8988T (cell line): ENCODE measurements around the gene SOS2.

Source experiments
- DNase-seq: peaks from one replicate; pipeline ENCODE4 v3.0.0; 2011

SOS2 gene

DNA sequence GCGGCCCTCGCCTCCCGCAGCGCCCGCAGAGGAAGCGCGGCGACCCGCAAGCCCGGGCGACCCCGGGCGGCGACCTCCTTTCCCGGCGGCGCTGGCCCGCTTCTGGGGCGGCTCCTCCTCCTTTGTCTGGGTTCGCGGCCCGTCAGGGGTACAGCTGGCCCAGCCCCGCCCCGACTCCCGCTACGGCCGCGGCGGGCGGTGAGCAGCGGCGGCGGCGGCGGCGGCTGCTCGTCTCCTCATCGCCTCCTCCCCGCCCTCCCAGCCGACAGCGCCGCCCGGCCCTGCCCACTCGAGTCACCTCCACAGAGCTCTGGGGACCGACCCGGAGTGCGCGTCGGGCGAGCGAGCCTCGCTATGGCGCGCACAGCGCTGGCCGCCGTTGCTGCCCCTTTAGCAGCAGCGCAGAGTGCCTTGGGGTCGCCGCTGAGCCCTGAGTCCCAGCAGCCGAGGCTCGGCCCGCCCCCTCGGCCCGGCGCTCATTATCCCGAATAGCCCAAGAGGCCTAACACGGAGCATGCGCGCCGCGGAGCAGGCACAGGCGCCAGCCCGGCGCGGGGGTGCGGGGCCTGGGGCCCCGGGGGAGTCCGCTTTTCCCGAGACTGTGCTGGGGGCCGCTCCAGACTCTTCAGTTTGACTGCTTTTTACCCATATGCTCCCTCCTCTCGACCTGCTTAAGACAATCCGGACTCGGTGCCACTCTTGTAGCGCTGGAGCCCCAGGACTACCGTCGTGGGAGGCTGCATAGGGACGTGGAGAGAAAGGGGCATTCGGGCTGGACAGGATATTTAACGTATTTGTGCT, at the start of gene SOS2:
SOS2 (minus strand) TSS at position 104 of the 801 bp plus-strand sequence. CDS start 295 bp downstream, outside the sequence.
- DNase-seq = peak; percentile 72

DNA sequence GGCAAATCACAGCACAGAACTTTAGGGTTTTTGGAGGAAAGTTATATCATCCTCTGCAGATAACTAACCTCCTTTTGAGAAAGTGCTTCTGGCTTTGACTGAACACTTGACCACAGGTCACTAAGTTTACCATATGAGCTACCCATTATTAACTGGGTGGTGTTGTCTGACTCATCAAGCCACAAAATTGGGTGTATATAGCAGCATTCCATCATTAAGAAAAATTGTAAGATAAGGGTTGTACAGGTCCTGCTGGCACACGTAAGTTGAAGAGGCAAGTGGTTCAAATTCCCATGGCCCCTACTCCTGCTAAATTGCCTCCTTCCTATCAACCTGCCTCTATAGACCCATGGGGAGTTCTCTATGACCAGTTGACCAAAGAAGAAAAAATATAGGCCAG, 41.1 kb upstream of the SOS2 start:
- no peak for DNase-seq

DNA sequence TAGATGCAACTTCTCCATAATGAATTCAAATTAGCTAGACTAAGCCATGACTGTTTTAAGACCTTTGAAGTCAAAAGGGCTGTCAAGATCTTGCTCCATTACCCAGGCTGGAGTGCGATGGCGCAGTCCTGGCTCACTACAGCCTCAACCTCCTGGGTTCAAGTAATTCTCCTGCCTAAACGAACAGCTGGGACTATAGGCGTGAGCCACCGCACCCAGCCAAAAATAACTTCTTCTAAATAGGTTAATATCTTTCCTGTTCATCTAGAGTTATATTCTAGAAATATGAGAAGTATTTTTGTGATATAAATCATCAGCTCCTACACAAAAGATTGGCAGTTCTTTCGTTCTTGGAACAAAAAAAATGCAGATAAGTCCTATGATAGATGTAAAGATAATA, 39.6 kb upstream of the SOS2 start:
- no peak for DNase-seq

DNA sequence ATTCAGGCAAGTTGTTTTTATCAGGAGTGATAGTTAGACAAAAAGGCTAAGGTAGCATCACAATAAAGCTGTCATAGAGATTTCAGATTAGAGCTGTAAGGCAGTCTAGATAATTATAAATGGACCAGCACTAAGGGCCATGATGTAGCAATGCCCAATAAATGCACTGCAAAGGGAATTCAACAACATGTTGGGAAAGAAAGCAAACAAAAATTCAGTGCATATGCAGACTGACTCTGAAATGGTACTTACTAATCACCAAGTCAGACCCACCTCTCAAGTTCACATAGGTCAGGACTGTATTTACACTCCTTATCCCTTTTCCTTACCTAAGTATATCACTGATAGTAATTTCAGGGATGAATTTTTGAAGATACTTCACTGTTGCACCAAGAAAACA, 33.7 kb upstream of the SOS2 start:
- no peak for DNase-seq

DNA sequence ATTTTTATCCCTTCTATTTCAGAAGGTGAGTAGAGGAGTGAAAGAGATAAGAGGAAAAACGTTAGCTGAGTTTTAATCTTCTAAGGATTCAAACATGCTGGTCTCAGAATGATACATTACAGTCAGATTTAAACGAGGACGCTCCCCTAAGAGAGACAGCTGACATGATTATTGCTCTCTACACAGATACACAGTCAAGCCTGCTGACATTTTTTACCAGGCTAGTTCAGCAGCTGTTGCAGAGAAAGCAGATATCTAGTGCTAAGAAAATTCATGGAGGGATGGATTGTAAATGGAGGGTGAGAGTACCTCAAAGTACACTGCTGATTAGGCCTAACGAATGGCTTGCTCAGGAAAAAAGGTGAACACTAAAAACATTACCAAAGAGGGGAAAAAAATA, 31.9 kb upstream of the SOS2 start:
- DNase-seq = no peak

DNA sequence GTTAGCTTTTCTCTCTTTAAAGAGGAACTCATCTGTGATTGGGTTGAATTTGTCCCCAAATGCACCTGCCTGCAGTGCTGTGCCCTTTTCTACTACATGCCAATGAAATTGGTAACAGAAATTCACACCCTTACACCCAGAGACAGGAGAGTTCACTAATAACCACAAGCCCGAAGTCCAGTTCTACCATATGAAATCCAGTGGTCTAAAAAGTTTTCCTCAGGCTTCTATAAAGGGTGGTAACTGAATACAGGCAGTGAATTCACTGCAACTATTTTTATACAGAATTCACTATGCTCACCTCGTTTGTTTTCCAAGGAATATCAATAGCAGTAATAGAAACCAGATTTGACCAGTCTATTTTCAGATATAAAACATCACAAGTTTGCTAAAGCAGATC, 31.5 kb upstream of the SOS2 start:
- no peak for DNase-seq

DNA sequence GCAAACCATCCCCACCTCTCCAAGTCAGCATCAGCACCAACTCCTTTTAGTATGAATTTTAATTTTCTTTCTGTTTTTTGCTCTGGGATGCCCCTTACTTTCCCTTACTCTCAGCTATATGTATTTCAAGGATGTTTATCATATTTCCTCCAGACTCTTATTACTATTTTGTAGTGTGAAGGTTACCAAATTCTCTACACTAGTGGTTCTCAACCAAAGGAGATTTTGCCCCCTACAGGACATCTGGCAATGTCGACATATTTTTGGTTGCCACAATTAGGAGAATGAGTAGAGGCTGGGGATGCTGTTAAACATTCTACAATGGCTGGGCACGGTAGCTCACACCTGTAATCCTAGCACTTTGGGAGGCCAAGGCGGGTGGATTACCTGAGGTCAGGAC, 29.1 kb upstream of the SOS2 start:
- DNase-seq = peak; percentile 13

DNA sequence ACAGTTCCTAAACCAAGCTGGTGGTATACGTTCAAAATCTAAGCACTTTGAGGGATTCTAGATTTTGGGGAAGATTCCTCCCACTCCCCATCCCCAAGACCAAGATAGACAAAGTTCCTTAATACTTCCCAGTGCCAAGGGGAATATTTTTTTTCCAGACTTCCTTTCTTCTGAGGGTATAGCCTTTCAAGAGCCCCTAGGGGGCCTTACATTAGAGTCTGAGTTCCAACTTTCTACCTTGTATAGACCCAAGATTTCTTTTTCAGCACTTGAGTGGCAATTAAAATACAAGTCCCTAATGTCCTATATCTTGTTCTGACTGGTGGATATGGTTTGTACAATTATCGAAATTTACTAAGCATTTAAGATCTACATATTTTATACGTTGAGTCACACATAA, 28.7 kb upstream of the SOS2 start:
- no peak for DNase-seq

DNA sequence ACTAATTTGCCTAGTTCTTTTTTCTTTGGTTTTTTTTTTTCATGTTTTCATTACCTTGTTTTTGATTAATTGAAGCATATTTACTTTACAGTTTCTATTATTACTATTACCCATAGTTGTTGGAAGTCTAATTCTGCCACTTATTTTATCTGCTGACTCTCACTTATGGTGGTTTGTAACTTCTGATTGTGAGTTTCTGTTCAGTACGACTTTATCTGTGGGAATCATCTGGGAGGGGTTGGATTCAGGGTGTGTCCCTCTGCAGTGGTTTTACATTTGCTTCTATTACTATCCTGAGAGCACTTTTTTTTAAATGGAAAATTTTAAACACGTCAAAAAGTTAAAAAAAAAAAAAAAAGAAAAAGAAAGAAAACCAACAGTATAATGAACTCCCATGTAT, 26.4 kb upstream of the SOS2 start:
- DNase-seq = no peak

DNA sequence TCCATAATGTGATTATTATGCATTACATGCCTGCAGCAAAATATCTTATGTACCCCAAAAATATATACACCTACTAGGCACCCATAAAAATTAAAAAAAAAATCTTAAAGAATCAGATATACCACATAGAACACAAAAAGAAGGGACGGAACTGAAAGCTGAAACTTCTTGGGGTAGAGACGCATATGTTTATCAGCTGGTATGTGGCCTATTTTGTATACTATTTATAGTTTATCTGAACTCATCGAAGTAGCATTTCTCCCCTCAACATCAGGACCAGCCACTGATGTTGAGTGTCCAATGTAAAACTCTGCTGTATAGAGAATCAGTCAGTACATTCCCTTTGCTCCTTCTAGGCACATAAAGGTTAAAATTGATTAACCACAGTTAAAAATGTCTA, 22.9 kb upstream of the SOS2 start:
- no peak for DNase-seq

DNA sequence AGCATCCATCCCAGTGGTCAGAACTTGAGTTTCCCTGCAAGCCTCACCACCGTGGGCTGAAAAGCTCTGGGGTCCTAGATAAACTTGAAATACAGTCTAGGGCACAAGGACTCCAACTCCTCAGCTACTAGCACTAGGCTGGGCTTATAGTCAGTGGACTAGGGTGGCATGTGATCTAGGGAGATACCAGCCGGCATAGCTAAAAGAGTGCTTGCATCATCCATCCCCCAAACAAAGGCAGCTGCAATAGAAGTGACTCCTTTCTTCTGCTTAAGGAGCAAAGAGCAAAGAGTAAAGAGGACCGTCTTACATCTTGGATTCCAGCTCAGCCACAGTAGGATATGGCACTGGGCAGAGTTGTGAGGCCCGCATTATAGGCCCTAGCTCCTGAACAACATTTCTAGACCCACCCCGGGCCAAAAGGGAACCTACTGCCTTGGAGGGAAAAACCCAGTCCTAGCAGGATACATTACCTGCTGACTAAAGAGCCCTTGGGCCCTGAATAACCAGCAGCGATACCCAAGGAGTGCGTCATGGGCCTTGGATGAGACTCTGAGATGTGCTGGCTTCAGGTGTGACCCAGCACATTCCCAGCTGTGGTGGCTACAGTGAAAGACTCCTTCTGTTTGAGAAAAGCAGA, 17.9 kb upstream of the SOS2 start:
- no peak for DNase-seq

DNA sequence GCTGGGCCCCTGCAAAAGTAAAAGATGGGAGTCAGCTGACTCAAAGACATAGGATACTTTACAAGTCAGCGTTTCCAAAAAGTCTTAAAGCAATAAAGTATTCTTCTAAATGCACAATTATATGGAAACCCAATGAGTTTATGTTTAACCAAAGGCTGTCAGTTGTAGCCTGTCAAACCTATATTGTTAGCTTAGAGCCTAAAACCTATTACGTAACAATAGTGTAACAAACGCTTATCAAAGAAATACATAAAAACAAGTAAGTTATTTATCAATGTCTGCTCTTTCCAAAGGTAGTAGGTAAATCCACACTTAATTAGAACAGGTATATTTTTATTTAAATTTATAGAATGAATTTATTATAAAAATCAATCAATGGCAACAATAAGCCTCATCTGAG, 15.9 kb upstream of the SOS2 start:
- no peak for DNase-seq

DNA sequence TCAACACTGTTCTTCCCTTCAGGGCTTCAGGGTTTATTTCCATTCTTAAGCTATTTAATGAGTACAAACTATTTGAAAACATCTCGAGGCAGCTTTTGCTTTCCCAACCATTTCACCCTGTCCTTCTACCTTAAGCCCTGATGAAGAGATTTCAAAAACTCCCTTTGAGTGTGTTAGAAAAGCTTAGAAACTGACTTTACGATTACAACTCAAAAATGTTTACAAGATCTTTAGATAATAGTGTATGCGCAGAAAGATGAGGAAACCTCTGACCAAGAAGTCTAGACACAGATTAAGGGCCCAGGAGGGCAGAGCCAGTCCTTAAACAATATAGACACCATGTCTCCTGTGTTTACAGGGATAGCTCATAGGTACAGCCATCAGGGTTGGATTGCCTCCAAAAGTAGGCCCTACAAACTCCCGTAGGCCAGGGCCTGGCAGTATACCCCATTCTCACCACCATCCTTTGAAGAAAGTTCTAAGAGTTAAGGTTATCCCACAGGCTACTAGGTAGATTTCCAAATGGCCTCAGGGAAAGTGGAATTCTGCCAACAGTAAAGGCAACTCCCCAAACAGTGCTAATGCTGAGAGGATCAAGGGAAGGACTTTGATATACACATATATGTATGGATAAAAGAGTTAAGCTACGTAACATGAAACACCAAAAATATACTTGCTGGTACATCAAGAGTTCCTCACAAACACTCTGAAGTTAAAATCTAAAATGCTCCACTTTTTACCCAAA, 11.4 kb upstream of the SOS2 start:
- no peak for DNase-seq

DNA sequence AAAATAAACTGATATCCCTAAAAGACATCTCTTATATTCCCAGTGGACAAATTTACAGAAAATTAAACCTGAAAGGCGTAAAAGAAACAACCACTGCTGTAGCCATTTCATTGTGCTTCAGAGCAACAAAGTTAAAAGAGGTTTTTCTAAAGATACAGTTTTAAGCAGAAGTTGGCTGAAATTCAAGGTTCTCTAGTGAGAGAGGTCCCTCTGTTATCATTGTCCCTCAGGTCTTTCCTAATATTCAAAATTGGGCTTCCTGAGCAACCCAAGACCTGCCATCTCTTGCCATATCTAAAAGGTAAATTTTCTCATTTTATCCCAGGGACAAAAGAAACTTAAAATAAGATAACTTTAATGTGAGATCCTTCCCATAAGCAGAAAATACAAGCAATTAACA, 10.7 kb upstream of the SOS2 start:
- no peak for DNase-seq

DNA sequence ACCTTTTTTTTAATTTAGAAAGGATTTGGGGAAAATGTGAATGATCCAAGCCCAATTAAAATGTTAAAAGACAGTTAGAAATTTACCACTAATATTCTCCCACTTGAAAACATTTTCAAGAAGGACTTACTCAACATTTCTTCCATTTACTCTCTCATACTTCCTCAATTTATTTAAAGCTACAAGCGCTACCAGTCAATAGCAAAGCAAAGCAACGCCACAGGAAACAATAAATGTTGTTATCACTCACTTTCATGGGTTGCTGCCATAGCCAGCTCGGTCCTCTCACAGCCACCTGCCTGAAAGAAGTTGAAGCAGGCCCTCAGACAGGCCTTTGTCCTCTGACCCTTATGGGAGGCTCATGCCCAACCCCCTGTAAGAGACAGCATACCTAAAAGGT, 6.0 kb upstream of the SOS2 start:
- DNase-seq = no peak

DNA sequence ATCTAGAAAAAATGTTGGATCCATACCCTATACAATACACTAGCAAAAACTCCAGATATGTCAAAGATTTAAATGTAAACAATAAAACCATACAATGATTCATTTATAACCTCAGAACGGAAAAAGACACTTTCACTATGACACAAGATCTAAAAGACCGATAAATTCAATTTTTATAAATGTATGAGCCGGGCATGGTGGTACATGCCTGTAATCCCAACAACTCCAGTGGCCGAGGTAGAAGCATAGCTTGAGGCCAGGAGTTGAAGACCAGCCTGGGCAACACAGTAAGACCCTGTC, 2.5 kb upstream of the SOS2 start:
- DNase-seq = no peak

DNA sequence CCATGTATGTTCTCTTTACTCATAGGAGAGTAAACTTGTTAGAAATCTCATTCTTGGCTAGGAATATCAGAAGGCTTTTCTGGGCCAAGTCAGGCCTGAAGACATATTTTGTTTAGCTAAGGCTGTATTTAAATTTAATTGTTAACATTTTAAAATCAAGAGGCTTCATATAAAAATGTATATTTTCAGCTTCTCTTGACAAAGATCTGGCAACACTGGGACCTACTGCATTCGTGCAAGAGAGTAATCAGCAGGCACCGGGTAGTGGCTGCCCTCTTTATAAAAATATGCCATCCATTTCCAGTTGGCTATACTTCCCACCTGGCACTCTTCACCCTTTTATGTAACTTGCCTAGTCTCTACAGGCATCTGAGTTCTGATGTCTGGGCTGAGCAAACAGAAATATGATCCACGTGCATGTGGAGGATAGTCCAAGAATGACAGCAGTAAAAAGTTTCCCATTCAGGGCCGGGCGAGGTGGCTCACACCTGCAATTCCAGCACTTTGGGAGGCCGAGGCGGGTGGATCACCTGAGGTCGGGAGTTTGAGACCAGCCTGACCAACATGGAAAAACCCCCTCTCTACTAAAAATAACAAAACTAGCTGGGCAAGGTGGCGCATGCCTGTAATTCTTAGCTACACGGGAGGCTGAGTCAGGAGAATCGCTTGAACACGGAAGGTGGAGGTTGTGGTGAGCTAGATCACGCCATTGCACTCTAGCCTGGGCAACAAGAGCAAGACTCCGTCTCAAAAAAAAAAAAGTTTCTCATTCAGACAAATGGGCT, 2.0 kb upstream of the SOS2 start:
- no peak for DNase-seq

DNA sequence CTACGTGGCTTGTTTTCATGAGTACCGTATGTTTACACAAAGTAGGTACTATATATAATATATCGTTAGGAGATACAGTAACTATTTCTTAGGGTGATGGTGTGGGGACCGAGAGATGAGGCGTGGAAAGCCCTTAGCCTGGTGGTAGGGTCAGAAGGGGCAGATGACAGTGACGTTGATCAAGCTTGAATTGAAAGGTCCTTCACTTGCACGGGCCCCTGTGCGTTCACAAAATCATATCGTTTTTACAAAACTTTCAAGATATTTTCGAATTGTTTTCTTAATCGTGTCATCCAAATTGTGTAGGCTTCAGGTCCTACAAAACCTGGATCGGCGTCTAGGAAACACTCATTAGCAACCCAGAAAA, 881 bp upstream of the SOS2 start:
- DNase-seq = no peak

DNA sequence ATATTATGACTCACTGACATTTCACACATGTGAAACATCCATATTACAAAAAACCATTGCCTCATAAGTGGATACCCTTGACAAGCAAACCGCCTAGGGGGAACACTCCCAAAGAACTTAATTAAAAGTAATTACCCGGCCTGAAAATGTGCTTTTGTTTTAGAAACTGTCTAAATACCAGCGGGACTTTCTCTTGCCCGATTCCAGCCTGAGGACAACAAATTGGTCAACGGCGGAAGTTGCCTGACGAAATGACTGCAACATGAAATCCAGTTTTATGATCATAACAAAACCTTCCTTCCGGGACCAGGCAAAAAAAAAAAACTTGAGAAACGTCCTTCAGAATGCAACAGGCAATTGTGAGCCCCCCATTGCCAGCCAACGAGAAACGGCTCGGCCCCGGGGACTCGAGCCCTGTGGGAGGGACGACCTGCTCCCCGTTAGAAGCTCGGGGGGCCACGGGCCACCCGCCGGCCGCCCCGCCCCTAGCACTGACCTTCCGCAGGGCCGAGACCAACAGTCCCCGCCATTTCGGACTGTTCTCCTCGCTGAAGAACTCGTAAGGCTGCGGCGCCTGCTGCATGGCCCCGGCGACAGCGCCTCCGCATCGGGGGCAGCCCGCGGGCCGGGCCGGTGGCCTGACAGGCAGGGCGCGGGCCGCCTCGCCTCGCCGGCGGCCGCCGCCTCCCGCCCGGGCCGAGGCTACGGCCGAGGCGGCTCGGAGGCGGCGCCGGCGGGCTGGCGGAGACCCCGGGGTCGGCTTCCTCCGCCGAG, 490 bp downstream of the SOS2 start:
- peak; percentile 16 for DNase-seq

DNA sequence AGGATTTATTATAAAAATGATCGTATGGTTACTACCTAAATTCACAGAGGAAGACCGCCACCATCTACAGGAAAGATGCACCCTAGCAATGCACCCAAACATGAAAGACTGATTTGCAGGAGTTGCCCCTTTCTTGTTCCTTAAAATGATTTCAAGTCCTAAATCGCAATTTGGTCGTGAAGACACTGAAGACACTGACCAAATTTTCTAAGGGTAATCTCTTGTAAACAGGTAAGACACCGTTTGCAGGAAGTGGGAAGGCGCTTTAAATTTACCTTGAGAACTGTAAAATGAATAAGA, 1.0 kb downstream of the SOS2 start:
- no peak for DNase-seq

DNA sequence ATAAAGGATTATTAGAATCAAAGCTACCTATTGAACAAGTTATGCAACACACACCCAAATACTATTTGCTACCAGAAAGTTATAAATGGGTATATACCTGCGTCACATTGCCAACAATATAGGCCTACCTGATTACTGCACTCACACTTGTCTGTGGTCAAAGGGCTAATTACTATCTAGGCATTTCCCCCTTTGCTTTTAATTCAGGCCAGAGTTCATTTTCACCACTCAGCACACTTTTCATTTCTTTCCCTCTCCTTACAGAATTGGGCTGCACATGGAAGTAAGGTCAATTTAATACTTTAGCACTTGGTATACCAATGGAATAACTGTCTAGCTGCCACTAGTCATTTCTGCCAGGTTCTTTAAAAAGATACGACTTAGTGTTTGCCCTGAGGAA, 1.7 kb downstream of the SOS2 start:
- no peak for DNase-seq

DNA sequence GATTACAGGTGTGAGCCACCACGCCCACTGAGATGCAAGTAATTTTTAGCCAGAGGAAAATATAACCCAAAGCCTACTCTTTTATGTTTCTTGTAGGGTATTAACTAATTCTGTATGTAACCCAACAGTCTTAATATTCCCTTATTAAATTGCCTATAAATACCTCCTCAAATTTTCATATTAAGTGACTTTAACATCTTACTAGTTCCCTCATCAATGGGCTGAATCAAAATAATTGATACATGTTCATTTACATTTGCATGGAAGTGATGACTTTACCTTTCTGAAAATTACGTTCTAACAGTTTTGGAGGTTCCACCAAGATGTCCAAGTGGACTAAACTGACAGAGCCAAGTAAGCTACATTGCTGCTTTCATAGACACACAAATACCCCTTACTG, 3.1 kb downstream of the SOS2 start:
- no peak for DNase-seq

DNA sequence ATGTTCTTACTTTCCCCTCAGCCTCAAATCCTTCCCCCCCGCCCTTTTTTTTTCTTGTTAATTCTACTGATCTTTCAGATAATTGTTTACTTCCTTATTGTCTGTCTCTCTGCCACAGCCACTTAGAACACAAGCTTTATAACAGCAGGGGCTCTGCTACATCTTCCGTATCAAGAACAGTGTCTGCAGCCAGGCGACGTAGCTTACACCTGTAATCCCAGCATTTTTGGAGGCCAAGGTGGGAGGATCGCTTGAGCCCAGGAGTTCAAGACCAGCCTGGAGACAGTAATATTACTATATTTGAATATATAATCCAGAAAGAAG, 5.4 kb downstream of the SOS2 start:
- DNase-seq = no peak
